WTC11 (cell line): ENCODE measurements around the gene LDLRAD4. TPM values are rescaled to one million over a fixed set of nuclear protein-coding genes. Genes with fewer than 3 reads are reported as not detected.

Experiments
- ATAC-seq: fragments of 200-7000 bp; cut with Tn5 transposase; 2 replicates; pipeline ENCODE4 v1.10.0; 2021; ENCODE audit warnings: mild to moderate bottlenecking, moderate library complexity
- CTCF ChIA-PET: fragments of 300-600 bp; sonication (Branson Sonifier 250); formaldehyde crosslinking; loops from one replicate; lab custom pipeline; 2021; ENCODE audit warnings: antibody characterized with exemption; lab: Charles Lee
- POLR2A ChIA-PET: fragments of 350-600 bp; sonication (Branson Sonifier 250); formaldehyde crosslinking; loops from one replicate; lab custom pipeline; 2021; ENCODE audit warnings: antibody characterized with exemption; lab: Charles Lee
- DNase-seq: peaks from one replicate; pipeline ENCODE4 v3.0.0; 2021; ENCODE audit warnings: low spot score
- H3K27ac Mint-ChIP-seq: 2 replicates; pipeline ENCODE4 v1.8.0; 2021; ENCODE audit warnings: mixed read lengths
- H3K27me3 Mint-ChIP-seq: 2 replicates; pipeline ENCODE4 v1.8.0; 2021; ENCODE audit warnings: low read depth, mild to moderate bottlenecking, moderate library complexity, mixed read lengths
- H3K36me3 Mint-ChIP-seq: 2 replicates; pipeline ENCODE4 v1.8.0; 2021; ENCODE audit warnings: mixed read lengths
- H3K4me1 Mint-ChIP-seq: 2 replicates; pipeline ENCODE4 v1.8.0; 2022; ENCODE audit warnings: mixed read lengths
- H3K4me3 Mint-ChIP-seq: 2 replicates; pipeline ENCODE4 v1.8.0; 2021; ENCODE audit warnings: mild to moderate bottlenecking, moderate library complexity, mixed read lengths
- H3K9me3 Mint-ChIP-seq: 2 replicates; pipeline ENCODE4 v1.8.0; 2021; ENCODE audit warnings: mixed read lengths
- CREM ChIP-seq: sonication (generic); formaldehyde crosslinking; IDR thresholded peaks from 2 replicates; pipeline ENCODE4 v1.8.1; 2022; ENCODE audit warnings: mild to moderate bottlenecking, missing genetic modification reagents, moderate library complexity
- FOXJ3 ChIP-seq: sonication (generic); formaldehyde crosslinking; IDR thresholded peaks from 2 replicates; pipeline ENCODE4 v1.9.0; 2021; ENCODE audit warnings: missing genetic modification reagents, mild to moderate bottlenecking, borderline replicate concordance
- FOXK1 ChIP-seq: sonication (generic); formaldehyde crosslinking; IDR thresholded peaks from 2 replicates; pipeline ENCODE4 v1.8.0; 2022; ENCODE audit warnings: mild to moderate bottlenecking, moderate library complexity, missing genetic modification reagents
- FOXP1 ChIP-seq: sonication (generic); formaldehyde crosslinking; IDR thresholded peaks from 2 replicates; pipeline ENCODE4 v1.8.0; 2022; ENCODE audit warnings: missing genetic modification reagents, mild to moderate bottlenecking, moderate library complexity, borderline replicate concordance
- GTF2I ChIP-seq: fragments of 250-450 bp; sonication (Bioruptor Pico); conservative IDR thresholded peaks from 2 replicates; pipeline ENCODE4 v1.4.0; 2021; ENCODE audit warnings: mild to moderate bottlenecking
- HMGA2 ChIP-seq: fragments of 250-450 bp; sonication (Bioruptor Pico); IDR thresholded peaks from 2 replicates; pipeline ENCODE4 v1.4.0; 2021; ENCODE audit warnings: mild to moderate bottlenecking, moderate library complexity
- IRF2 ChIP-seq: sonication (generic); formaldehyde crosslinking; IDR thresholded peaks from 2 replicates; pipeline ENCODE4 v1.8.0; 2022; ENCODE audit warnings: low read depth, missing genetic modification reagents, borderline replicate concordance
- KAT7 ChIP-seq: sonication (generic); formaldehyde crosslinking; IDR thresholded peaks from 2 replicates; pipeline ENCODE4 v1.8.1; 2023; ENCODE audit warnings: missing genetic modification reagents, mild to moderate bottlenecking, borderline replicate concordance
- MYBL2 ChIP-seq: sonication (generic); formaldehyde crosslinking; IDR thresholded peaks from 2 replicates; pipeline ENCODE4 v1.8.1; 2023; ENCODE audit warnings: mild to moderate bottlenecking, moderate library complexity, missing genetic modification reagents
- NFYB ChIP-seq: sonication (generic); formaldehyde crosslinking; conservative IDR thresholded peaks from 2 replicates; pipeline ENCODE4 v1.8.0; 2022; ENCODE audit warnings: low read depth, missing genetic modification reagents
- SMAD3 ChIP-seq: sonication (generic); formaldehyde crosslinking; IDR thresholded peaks from 2 replicates; pipeline ENCODE4 v1.8.0; 2022; ENCODE audit warnings: missing genetic modification reagents, mild to moderate bottlenecking, borderline replicate concordance
- SMAD4 ChIP-seq: sonication (generic); formaldehyde crosslinking; IDR thresholded peaks from 2 replicates; pipeline ENCODE4 v1.8.0; 2022; ENCODE audit warnings: mild to moderate bottlenecking, missing genetic modification reagents
- SOX15 ChIP-seq: fragments of 250-450 bp; sonication (Bioruptor Pico); IDR thresholded peaks from 2 replicates; pipeline ENCODE4 v1.9.0; 2021; ENCODE audit warnings: mild to moderate bottlenecking
- SP1 ChIP-seq: sonication (generic); formaldehyde crosslinking; conservative IDR thresholded peaks from 2 replicates; pipeline ENCODE4 v1.8.1; 2022; ENCODE audit warnings: missing genetic modification reagents
- TEAD1 ChIP-seq: sonication (generic); formaldehyde crosslinking; IDR thresholded peaks from 2 replicates; pipeline ENCODE4 v1.8.0; 2022; ENCODE audit warnings: mild to moderate bottlenecking, missing genetic modification reagents
- TEAD4 ChIP-seq: sonication (generic); formaldehyde crosslinking; IDR thresholded peaks from 2 replicates; pipeline ENCODE4 v1.8.0; 2022; ENCODE audit warnings: mild to moderate bottlenecking, missing genetic modification reagents
- TP53 ChIP-seq: sonication (generic); formaldehyde crosslinking; IDR thresholded peaks from 2 replicates; pipeline ENCODE4 v1.8.1; 2023; ENCODE audit warnings: mild to moderate bottlenecking, missing genetic modification reagents
- ZBTB21 ChIP-seq: sonication (generic); formaldehyde crosslinking; IDR thresholded peaks from 2 replicates; pipeline ENCODE4 v1.8.1; 2023; ENCODE audit warnings: mild to moderate bottlenecking, missing genetic modification reagents, borderline replicate concordance
- ZNF138 ChIP-seq: sonication (generic); formaldehyde crosslinking; conservative IDR thresholded peaks from 2 replicates; pipeline ENCODE4 v1.8.1; 2022; ENCODE audit warnings: mild to moderate bottlenecking, moderate library complexity, missing genetic modification reagents
- ZNF396 ChIP-seq: fragments of 250-450 bp; sonication (Bioruptor Pico); IDR thresholded peaks from 2 replicates; pipeline ENCODE4 v1.8.0; 2021; ENCODE audit warnings: mild to moderate bottlenecking, moderate library complexity, borderline replicate concordance
- total RNA-seq: library from RNA; stranded (reverse); gene quantifications from 3 replicates; pipeline ENCODE4 v1.2.3, GENCODE V29; 2021
- TF ChIP-seq, protein P1 (sequence below): fragments of 250-450 bp; sonication (Bioruptor Pico); IDR thresholded peaks from 2 replicates; pipeline ENCODE4 v1.9.0; 2021; ENCODE audit warnings: moderate library complexity, mild to moderate bottlenecking, inconsistent platforms, borderline replicate concordance
- TF ChIP-seq, protein P2 (sequence below): fragments of 250-450 bp; sonication (Bioruptor Pico); conservative IDR thresholded peaks from 2 replicates; pipeline ENCODE4 v1.9.0; 2021; ENCODE audit warnings: mild to moderate bottlenecking
- TF ChIP-seq, protein P3 (sequence below): sonication (generic); formaldehyde crosslinking; IDR thresholded peaks from 2 replicates; pipeline ENCODE4 v1.8.0; 2022; ENCODE audit warnings: mild to moderate bottlenecking, missing genetic modification reagents
- TF ChIP-seq, protein P4 (sequence below): sonication (generic); formaldehyde crosslinking; conservative IDR thresholded peaks from 2 replicates; pipeline ENCODE4 v1.8.1; 2022; ENCODE audit warnings: mild to moderate bottlenecking, missing genetic modification reagents
- TF ChIP-seq, protein P5 (sequence below): fragments of 250-450 bp; sonication (Bioruptor Pico); IDR thresholded peaks from 2 replicates; pipeline ENCODE4 v1.9.0; 2021; ENCODE audit warnings: mild to moderate bottlenecking, borderline replicate concordance

The LDLRAD4 gene
- total RNA-seq, 1 experiment from 2014 or later: 6.2 TPM

DNA sequence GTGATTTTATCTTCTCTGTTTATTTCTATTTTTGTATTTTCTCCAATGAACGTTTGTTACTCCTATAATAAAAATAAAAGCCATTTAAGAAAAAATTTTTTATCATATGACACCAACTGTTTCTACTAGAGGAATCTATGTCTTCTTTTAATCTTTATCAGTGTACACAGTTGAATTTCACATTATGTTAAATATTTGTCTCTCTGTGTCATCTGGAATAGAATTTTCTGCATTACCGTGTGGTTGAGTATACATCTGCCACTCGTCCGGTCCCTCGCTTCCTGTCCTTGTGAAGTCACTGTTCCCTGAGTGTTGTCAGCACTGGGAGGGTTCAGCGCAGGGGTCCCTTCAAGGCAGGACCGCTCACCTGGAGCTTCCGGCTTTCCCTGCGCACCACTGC, 99.2 kb downstream of the LDLRAD4 start:
- ATAC-seq: no peak
- Mint-ChIP-seq H3K9me3 (peaks cover 32% of the 10 kb centered on the region), H3K27ac (no peak overlapping the region), H3K36me3 (peaks cover 25% of the 10 kb centered on the region), H3K27me3 (peaks cover 3% of the 10 kb centered on the region; the same call in 1 of the 2 replicates), H3K4me1 (0 out of 2 replicates have a peak, but pooled peaks cover 2% of the 10 kb centered on the region), H3K4me3 (no peak overlapping the region)
- DNase-seq: no peak
- CTCF ChIA-PET: no interaction called here
- POLR2A ChIA-PET: no interaction called here
- no peak for TF ChIP-seq SOX15
- TF ChIP-seq NFYB: no peak
- TF ChIP-seq ZBTB21: no peak
- no peak for TF ChIP-seq FOXJ3 (CRISPR knock-in tag)
- no peak for TF ChIP-seq TEAD4
- no peak for TF ChIP-seq HMGA2 (CRISPR knock-in tag)
- no peak for TF ChIP-seq CREM (CRISPR knock-in tag)
- TF ChIP-seq KAT7: no peak
- TF ChIP-seq, protein P1, sequence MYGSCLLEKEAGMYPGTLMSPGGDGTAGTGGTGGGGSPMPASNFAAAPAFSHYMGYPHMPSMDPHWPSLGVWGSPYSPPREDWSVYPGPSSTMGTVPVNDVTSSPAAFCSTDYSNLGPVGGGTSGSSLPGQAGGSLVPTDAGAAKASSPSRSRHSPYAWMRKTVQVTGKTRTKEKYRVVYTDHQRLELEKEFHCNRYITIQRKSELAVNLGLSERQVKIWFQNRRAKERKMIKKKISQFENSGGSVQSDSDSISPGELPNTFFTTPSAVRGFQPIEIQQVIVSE: no peak
- TF ChIP-seq GTF2I (CRISPR knock-in tag): no peak
- TF ChIP-seq TP53 (CRISPR knock-in tag): no peak
- no peak for TF ChIP-seq SP1 (CRISPR knock-in tag)
- TF ChIP-seq, protein P2, sequence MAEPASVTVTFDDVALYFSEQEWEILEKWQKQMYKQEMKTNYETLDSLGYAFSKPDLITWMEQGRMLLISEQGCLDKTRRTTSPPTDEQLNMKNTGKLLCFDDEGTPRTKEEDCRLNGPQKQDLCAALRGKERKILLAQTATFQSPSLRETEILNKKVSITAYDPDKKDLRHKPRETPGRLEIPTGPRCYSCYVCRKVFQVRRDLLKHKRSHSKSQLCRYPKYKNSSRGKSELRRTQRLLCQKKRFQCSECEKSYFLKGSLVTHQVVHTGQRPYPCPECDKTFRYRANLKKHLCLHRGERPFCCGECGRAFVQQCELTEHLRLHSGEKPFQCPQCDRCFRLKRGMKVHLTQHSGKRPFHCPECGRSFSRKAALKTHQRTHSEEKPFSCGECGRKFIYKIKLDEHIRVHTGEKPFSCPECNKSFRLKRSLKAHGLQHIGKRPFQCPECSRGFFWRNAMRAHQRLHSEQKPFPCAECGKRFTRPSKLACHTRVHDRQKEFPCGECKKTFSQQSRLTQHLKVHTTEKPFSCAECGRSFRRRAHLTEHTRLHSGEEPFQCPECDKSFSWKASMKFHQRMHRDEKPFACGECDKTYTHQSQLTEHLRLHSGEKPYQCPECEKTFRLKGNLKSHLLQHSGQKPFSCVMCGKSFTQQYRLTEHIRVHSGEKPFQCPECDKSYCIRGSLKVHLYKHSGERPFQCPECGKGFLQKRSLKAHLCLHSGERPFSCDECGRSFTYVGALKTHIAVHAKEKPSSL (CRISPR knock-in tag): no peak
- TF ChIP-seq, protein P3, sequence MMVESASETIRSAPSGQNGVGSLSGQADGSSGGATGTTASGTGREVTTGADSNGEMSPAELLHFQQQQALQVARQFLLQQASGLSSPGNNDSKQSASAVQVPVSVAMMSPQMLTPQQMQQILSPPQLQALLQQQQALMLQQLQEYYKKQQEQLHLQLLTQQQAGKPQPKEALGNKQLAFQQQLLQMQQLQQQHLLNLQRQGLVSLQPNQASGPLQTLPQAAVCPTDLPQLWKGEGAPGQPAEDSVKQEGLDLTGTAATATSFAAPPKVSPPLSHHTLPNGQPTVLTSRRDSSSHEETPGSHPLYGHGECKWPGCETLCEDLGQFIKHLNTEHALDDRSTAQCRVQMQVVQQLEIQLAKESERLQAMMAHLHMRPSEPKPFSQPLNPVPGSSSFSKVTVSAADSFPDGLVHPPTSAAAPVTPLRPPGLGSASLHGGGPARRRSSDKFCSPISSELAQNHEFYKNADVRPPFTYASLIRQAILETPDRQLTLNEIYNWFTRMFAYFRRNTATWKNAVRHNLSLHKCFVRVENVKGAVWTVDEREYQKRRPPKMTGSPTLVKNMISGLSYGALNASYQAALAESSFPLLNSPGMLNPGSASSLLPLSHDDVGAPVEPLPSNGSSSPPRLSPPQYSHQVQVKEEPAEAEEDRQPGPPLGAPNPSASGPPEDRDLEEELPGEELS (CRISPR knock-in tag): no peak
- no peak for TF ChIP-seq ZNF138 (CRISPR knock-in tag)

DNA sequence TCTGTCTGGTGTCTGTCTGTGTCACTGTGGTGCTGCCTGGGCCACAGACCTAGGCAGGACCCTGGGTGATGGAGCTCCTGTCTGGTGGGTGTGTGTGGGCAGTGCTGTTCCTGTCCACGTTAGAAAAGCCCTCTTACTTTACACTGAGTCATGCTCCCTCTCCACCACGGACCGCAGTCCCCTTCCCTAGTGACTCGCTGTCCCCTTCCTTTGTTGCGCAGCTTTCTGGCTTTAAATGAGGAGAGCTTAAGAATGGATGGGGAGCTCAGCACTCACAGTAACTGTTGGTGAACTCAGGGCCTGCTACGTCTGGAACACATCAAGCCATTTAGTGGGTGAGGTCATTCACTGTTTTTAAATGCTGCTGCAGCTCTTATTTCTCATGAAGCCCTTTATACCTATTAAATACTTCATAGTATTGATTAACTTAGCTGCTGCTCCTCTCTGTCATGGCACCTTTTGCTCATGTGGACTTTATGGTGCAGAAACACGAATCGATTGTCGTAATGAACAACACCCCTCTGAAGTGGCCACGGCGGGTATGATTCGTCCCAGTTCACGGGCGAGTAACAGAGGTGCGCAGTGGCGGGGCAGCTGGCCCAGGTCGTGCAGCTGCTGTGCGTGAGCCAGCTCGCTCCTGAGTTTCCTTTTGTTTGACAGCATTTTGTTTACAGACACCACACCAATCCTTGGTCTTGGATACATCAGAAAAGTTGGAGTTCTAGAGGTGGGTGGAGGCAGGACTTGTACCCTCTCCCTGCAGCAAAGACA, 100.4 kb downstream of the LDLRAD4 start:
- Mint-ChIP-seq H3K36me3 (peaks cover 25% of the 10 kb centered on the region), H3K9me3 (peaks cover 31% of the 10 kb centered on the region), H3K4me3 (no peak overlapping the region), H3K27ac (no peak overlapping the region), H3K4me1 (0 out of 2 replicates have a peak, but pooled peaks cover 2% of the 10 kb centered on the region), H3K27me3 (peaks cover 3% of the 10 kb centered on the region; the same call in 1 of the 2 replicates)
- ATAC-seq (no peak), DNase-seq (no peak)
- ChIA-PET POLR2A (no interaction called here), CTCF (no interaction called here)
- TF ChIP-seq ZNF396 (CRISPR knock-in tag): no peak
- TF ChIP-seq FOXK1 (CRISPR knock-in tag): no peak
- no peak for TF ChIP-seq IRF2 (CRISPR knock-in tag)
- no peak for TF ChIP-seq SMAD3 (CRISPR knock-in tag)
- no peak for TF ChIP-seq FOXP1 (CRISPR knock-in tag)
- no peak for TF ChIP-seq MYBL2 (CRISPR knock-in tag)
- TF ChIP-seq, protein P4, sequence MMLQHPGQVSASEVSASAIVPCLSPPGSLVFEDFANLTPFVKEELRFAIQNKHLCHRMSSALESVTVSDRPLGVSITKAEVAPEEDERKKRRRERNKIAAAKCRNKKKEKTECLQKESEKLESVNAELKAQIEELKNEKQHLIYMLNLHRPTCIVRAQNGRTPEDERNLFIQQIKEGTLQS (CRISPR knock-in tag): no peak
- TF ChIP-seq SP1 (CRISPR knock-in tag): no peak
- TF ChIP-seq, protein P5, sequence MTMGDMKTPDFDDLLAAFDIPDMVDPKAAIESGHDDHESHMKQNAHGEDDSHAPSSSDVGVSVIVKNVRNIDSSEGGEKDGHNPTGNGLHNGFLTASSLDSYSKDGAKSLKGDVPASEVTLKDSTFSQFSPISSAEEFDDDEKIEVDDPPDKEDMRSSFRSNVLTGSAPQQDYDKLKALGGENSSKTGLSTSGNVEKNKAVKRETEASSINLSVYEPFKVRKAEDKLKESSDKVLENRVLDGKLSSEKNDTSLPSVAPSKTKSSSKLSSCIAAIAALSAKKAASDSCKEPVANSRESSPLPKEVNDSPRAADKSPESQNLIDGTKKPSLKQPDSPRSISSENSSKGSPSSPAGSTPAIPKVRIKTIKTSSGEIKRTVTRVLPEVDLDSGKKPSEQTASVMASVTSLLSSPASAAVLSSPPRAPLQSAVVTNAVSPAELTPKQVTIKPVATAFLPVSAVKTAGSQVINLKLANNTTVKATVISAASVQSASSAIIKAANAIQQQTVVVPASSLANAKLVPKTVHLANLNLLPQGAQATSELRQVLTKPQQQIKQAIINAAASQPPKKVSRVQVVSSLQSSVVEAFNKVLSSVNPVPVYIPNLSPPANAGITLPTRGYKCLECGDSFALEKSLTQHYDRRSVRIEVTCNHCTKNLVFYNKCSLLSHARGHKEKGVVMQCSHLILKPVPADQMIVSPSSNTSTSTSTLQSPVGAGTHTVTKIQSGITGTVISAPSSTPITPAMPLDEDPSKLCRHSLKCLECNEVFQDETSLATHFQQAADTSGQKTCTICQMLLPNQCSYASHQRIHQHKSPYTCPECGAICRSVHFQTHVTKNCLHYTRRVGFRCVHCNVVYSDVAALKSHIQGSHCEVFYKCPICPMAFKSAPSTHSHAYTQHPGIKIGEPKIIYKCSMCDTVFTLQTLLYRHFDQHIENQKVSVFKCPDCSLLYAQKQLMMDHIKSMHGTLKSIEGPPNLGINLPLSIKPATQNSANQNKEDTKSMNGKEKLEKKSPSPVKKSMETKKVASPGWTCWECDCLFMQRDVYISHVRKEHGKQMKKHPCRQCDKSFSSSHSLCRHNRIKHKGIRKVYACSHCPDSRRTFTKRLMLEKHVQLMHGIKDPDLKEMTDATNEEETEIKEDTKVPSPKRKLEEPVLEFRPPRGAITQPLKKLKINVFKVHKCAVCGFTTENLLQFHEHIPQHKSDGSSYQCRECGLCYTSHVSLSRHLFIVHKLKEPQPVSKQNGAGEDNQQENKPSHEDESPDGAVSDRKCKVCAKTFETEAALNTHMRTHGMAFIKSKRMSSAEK (CRISPR knock-in tag): no peak
- no peak for TF ChIP-seq TEAD1
- no peak for TF ChIP-seq SMAD4
